Left lung (tissue), 10 donors: ENCODE measurements around the gene GOLGA8B. TPM values are rescaled to one million over a fixed set of nuclear protein-coding genes. Genes with fewer than 3 reads are reported as not detected.
"Not testable (repeated sequence)": the region's sequence is repeated elsewhere in the genome, so short reads cannot be mapped to it uniquely, and the experiment has no call there.

Experiments
- ATAC-seq: fragments of 200-7000 bp; cut with Tn5 transposase; one replicate; pipeline ENCODE4 v1.9.1; 2020; ENCODE audit warnings: moderate library complexity
- DNase-seq, 4 donors: peaks; one replicate each; pipeline ENCODE4 v3.0.0-alpha.2; 2013 to 2020
- H3K27ac ChIP-seq, 2 donors: fragments of 200-600 bp; sonication (generic) in 1 of 2; one replicate each; pipeline versions ENCODE4 v1.5.0 to v1.8.0; 2020 to 2021
- H3K27me3 ChIP-seq, 2 donors: fragments of 200-600 bp; sonication (generic) in 1 of 2; one replicate each; pipeline versions ENCODE4 v1.5.0 to v1.8.0; 2020 to 2021
- H3K36me3 ChIP-seq, 2 donors: fragments of 200-600 bp; sonication (generic) in 1 of 2; one replicate each; pipeline versions ENCODE4 v1.5.0 to v1.8.0; 2020 to 2021
- H3K4me1 ChIP-seq, 2 donors: fragments of 200-600 bp; one replicate each; pipeline ENCODE4 v1.8.0; 2021
- H3K4me3 ChIP-seq, 2 donors: fragments of 200-600 bp; sonication (generic) in 1 of 2; one replicate each; pipeline versions ENCODE4 v1.5.0 to v1.8.0; 2020 to 2021; ENCODE audit warnings: mild to moderate bottlenecking in 1 of 2
- H3K9me3 ChIP-seq, 2 donors: fragments of 200-600 bp; sonication (generic) in 1 of 2; one replicate each; pipeline versions ENCODE4 v1.5.0 to v1.8.0; 2020 to 2021
- intact Hi-C, 2 donors: fragments of 100-400 bp; cut with DNase I; formaldehyde crosslinking; loops; one replicate each; pipeline versions ENCODE4 v1.11.2 to v1.14.2; 2022
- polyA plus RNA-seq, 6 donors: library from polyadenylated mRNA; unstranded; fragments of 120-200 nt; gene quantifications; one replicate each; pipeline ENCODE4 v1.2.1, GENCODE V29; 2013; ENCODE audit not compliant: insufficient read length in 6 of 6
- total RNA-seq, 2 donors: library from RNA; stranded (reverse); fragmentation: NEBNext Ultra II Directional; extraction: Animal tissue kit (Norgen Biotek cat#: 25700); gene quantifications; one replicate each; pipeline ENCODE4 v1.2.1, GENCODE V29; 2021
- donor health status: DM: no; HTN: yes; CAD: no.
- donor health status: DM: no; HTN: no; CAD: no.

Gene GOLGA8B
- total and polyA plus RNA-seq, 8 donors, result 45.7 to 223 (median 185) TPM

DNA sequence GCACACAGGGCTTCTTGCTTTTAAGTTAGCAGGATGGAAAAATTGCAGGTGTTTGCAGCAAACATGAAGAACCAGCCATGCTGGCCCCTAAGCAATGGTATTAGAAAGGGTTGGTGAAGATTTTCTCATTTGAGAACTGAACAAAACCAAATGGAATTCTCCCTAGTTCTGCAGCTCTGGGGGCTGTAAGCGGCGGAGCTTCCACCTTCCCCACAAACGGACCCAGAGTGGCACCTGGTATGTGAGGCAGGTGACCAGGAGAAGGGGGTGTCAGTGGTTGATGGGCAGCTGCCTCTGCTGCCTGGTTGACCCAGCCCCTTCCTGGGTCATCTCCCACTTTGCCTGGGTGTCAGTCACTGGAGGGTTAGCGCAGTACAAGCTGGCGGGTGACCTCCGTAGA, 22.6 kb downstream of the GOLGA8B start:
- H3K36me3 ChIP-seq, H3K27ac ChIP-seq, H3K9me3 ChIP-seq, ATAC-seq, DNase-seq, H3K4me1 ChIP-seq, intact Hi-C loops, H3K27me3 ChIP-seq, H3K4me3 ChIP-seq: not testable (repeated sequence)

- H3K27me3 ChIP-seq, intact Hi-C loops, H3K36me3 ChIP-seq, H3K27ac ChIP-seq, ATAC-seq, H3K4me3 ChIP-seq, H3K9me3 ChIP-seq, H3K4me1 ChIP-seq: not testable (repeated sequence)
- DNase-seq, result peak in 1 of 4 donors; percentile 67
Measured at GRCh38 chr15:34559764-34560163, 23.7 kb downstream of the GOLGA8B start.

DNA sequence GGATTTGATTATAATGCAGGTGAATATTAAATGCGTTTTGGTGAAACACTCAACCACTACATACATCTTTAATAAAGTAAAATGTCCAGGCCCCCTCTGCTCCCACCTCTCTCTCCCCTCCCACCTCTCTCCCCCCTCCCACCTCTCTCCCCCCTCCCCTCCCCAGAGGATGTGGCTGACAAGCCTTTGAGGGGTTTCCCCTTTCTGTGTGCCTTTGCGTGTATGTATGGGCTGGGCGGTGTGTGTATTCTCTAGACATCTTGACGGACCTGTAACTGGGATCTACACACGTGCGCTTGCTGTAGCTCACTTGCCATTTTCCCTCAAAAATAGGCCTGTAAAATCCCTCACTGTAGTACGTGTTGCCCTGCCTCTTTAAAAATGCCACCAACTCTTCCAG, 28.3 kb downstream of the GOLGA8B start:
- ATAC-seq, H3K9me3 ChIP-seq, H3K27ac ChIP-seq, DNase-seq, H3K27me3 ChIP-seq, H3K36me3 ChIP-seq, intact Hi-C loops, H3K4me1 ChIP-seq, H3K4me3 ChIP-seq: not testable (repeated sequence)

DNA sequence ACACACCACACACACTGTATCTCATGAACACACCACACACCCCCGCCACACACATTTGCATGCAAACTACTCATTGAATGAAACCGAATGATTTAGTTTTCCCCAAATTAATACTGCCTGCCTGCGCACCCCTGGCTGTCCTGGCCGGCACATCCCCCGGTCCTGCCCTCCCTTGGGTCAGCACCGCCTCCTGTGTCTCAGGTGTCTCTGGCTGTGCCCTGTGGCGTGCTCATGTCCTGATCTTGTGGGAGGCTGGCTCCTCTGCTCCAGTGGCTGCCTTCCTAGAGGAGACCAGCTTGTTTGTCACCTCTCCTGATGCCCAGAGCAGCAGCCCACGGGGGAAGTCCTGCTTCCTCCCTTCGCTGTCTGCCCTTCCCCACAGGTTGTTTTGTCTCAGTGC, 28.7 kb downstream of the GOLGA8B start:
- ATAC-seq, H3K36me3 ChIP-seq, H3K9me3 ChIP-seq, intact Hi-C loops, H3K27ac ChIP-seq, DNase-seq, H3K27me3 ChIP-seq, H3K4me3 ChIP-seq, H3K4me1 ChIP-seq: not testable (repeated sequence)

- H3K4me1 ChIP-seq, H3K9me3 ChIP-seq, intact Hi-C loops, H3K4me3 ChIP-seq, H3K27ac ChIP-seq, ATAC-seq, H3K36me3 ChIP-seq, H3K27me3 ChIP-seq: not testable (repeated sequence)
- DNase-seq, result peak in 1 of 4 donors; percentile 62
Measured at GRCh38 chr15:34554126-34554525, 29.3 kb downstream of the GOLGA8B start.

DNA sequence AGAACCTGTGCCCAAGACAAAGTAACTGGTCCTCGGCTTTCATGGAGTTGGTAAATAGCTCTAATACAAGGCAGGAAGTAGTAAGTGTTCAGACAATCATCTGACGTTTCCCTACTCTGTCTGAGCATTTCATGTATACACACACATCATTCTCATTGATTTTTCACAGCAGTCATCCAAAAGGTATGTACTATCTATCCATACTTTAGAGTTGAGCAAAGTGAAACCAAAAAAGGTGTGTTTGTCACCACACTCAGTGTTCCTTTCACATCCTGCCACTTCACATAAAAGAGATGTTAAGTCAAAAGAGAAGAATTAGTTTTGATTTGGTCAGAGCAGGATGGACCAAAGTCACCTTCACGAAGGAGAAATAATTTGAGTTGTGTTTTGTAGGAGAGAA, 33.3 kb downstream of the GOLGA8B start:
- ATAC-seq, DNase-seq, H3K27ac ChIP-seq, intact Hi-C loops, H3K4me1 ChIP-seq, H3K9me3 ChIP-seq, H3K27me3 ChIP-seq, H3K4me3 ChIP-seq, H3K36me3 ChIP-seq: not testable (repeated sequence)

GRCh38 chr15:34549381-34549809, 34.1 kb downstream of the GOLGA8B start:
- H3K27me3 ChIP-seq, ATAC-seq, H3K27ac ChIP-seq, intact Hi-C loops, H3K4me3 ChIP-seq, H3K36me3 ChIP-seq, H3K4me1 ChIP-seq, H3K9me3 ChIP-seq, DNase-seq: not testable (repeated sequence)

GRCh38 chr15:34543860-34544649, 39.4 kb downstream of the GOLGA8B start:
- intact Hi-C loops, H3K27ac ChIP-seq, DNase-seq, H3K4me3 ChIP-seq, H3K9me3 ChIP-seq, ATAC-seq, H3K4me1 ChIP-seq, H3K36me3 ChIP-seq, H3K27me3 ChIP-seq: not testable (repeated sequence)

DNA sequence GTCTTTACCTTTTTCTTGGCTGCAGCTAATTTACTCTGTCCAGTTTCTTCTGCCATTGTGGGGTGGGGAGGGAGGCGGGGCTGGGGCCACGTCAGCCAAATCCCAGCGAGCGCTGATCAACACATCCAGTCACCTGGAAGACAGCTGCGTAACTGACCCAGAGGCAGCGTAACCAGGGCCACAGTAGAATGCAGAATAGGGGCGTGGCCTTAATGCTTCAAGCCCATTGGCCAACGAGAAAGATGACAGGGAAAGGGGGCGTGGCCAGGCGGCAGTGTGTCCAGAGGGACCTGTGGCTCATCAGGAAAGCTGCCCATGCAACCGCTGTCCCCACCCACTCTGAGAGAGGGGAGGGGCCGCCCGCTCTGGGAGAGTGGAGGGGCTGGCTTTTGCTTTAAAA, 47.6 kb downstream of the GOLGA8B start:
- H3K4me3 ChIP-seq, intact Hi-C loops, H3K36me3 ChIP-seq, ATAC-seq, H3K4me1 ChIP-seq, H3K27ac ChIP-seq, H3K27me3 ChIP-seq, DNase-seq, H3K9me3 ChIP-seq: not testable (repeated sequence)

Other genes starting within 250 kb of the GOLGA8B start
- 10 to 100 TPM; 25.3 to 47.4 TPM for gene SLC12A6, start 245.9 kb downstream of the GOLGA8B start, total RNA-seq
- gene SLC12A6, start 245.9 kb downstream of the GOLGA8B start, polyA plus RNA-seq, result 10 to 100 TPM; 25.9 to 37.3 (median 29.7) TPM
- 100 to 1,000 TPM; 169 to 188 TPM for gene NOP10, start 240.5 kb downstream of the GOLGA8B start, total RNA-seq
- 100 to 1,000 TPM in 5 of 6 donors, 10 to 100 TPM in 1; 99.8 to 112 (median 107) TPM for gene NOP10, start 240.5 kb downstream of the GOLGA8B start, polyA plus RNA-seq
- gene NUTM1, start 240.3 kb downstream of the GOLGA8B start, total RNA-seq, result not detected
- gene NUTM1, start 240.3 kb downstream of the GOLGA8B start, polyA plus RNA-seq, result under 1 TPM in 3 of 6 donors, not detected in 3; 0.04 to 0.06 (median 0.04) TPM
- gene LPCAT4, start 216.5 kb downstream of the GOLGA8B start, total RNA-seq, result 10 to 100 TPM; 38.8 to 46.3 TPM
- gene LPCAT4, start 216.5 kb downstream of the GOLGA8B start, polyA plus RNA-seq, result 10 to 100 TPM; 34.9 to 53.0 (median 45.4) TPM
- 10 to 100 TPM; 25.4 to 47.7 TPM for gene GOLGA8A, start 145.8 kb downstream of the GOLGA8B start, total RNA-seq
- gene GOLGA8A, start 145.8 kb downstream of the GOLGA8B start, polyA plus RNA-seq, result 100 to 1,000 TPM; 134 to 318 (median 254) TPM
- gene GJD2, start 171.3 kb upstream of the GOLGA8B start, total RNA-seq, result not detected
- gene GJD2, start 171.3 kb upstream of the GOLGA8B start, polyA plus RNA-seq, result under 1 TPM in 2 of 6 donors, not detected in 4; 0.07 to 0.10 TPM
- 1 to 10 TPM; 3.3 to 4.5 TPM for gene ACTC1, start 211.9 kb upstream of the GOLGA8B start, total RNA-seq
- gene ACTC1, start 211.9 kb upstream of the GOLGA8B start, polyA plus RNA-seq, result 1 to 10 TPM in 5 of 6 donors, under 1 TPM in 1; 0.94 to 4.3 (median 1.5) TPM